ENCODE data around the gene FXYD5.

FXYD5 gene

DNA sequence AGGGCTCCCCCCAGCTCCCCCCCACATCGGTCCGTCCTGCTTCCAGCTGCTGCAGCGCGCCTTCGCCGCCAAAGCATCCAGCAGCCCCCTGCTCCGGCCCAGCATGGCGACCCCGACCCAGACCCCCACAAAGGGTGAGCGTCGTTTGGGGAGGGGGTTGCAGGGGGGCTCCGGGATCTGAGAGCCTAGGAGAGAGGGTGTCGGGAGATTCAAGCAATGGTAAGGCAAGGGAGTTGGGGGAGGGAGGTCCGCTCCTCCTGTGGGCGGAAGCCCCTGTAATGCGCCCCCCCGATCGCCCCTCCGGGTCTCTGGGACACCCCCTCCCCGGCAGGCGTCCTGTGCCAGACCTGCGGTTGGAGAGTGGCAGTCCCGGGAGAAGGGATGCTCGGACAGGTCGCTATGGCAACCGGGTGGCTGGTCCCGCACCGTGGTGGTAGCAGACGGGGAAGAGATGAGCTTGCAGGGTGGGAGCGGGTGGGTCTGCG lies 11.3 kb upstream of the FXYD5 start, which contains the start of gene FXYD7:
FXYD7 (plus strand) TSS at position 25 of the 485 bp plus-strand sequence; CDS start at position 104, 79 bp downstream.
- TF ChIP-seq, protein P1, sequence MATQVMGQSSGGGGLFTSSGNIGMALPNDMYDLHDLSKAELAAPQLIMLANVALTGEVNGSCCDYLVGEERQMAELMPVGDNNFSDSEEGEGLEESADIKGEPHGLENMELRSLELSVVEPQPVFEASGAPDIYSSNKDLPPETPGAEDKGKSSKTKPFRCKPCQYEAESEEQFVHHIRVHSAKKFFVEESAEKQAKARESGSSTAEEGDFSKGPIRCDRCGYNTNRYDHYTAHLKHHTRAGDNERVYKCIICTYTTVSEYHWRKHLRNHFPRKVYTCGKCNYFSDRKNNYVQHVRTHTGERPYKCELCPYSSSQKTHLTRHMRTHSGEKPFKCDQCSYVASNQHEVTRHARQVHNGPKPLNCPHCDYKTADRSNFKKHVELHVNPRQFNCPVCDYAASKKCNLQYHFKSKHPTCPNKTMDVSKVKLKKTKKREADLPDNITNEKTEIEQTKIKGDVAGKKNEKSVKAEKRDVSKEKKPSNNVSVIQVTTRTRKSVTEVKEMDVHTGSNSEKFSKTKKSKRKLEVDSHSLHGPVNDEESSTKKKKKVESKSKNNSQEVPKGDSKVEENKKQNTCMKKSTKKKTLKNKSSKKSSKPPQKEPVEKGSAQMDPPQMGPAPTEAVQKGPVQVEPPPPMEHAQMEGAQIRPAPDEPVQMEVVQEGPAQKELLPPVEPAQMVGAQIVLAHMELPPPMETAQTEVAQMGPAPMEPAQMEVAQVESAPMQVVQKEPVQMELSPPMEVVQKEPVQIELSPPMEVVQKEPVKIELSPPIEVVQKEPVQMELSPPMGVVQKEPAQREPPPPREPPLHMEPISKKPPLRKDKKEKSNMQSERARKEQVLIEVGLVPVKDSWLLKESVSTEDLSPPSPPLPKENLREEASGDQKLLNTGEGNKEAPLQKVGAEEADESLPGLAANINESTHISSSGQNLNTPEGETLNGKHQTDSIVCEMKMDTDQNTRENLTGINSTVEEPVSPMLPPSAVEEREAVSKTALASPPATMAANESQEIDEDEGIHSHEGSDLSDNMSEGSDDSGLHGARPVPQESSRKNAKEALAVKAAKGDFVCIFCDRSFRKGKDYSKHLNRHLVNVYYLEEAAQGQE (IDR thresholded peaks at IDR 0.05; ENCODE audit: insufficient read depth in 1 of 2, low read depth in 2 of 2, low read length in 2 of 2), result no peak
- TF ChIP-seq POLR2AphosphoS5 (IDR thresholded peaks at IDR 0.05; ENCODE audit: low read depth, low read length) (no peak), SIN3A (IDR thresholded peaks at IDR 0.05; ENCODE audit: borderline replicate concordance, insufficient read depth, low read length) (no peak), FOXP2 (optimal IDR thresholded peaks at IDR 0.05; ENCODE audit: borderline replicate concordance, extremely low read depth, extremely low read length, insufficient read depth) (no peak), TAF1 (IDR thresholded peaks at IDR 0.05; ENCODE audit: borderline replicate concordance, insufficient read depth, low read length) (no peak)

DNA sequence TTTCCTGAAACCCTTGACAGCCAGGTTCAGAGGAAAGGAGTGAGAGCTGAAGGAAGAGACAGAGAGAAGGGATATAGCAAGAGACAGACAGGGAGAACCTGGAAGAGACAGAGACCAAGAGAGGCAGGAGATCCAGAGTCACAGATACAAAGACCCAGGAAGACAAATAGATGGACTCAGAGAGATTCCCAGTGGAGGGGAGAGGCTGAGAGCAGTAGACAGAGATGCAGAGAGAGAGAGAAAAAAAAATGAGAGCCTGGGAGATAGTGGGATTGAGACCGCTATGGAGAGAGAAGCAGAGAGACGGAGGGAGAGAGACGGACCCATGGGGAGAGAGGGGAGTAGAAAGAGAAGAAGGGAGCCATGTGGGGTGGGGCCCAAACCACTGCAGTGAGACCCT lies 10.7 kb upstream of the FXYD5 start:
- no peak for TF ChIP-seq TAF1 (IDR thresholded peaks at IDR 0.05; ENCODE audit: borderline replicate concordance, insufficient read depth, low read length)
- TF ChIP-seq FOXP2 (optimal IDR thresholded peaks at IDR 0.05; ENCODE audit: borderline replicate concordance, extremely low read depth, extremely low read length, insufficient read depth), result no peak
- TF ChIP-seq POLR2AphosphoS5 (IDR thresholded peaks at IDR 0.05; ENCODE audit: low read depth, low read length), result no peak
- TF ChIP-seq, protein P1 (IDR thresholded peaks at IDR 0.05; ENCODE audit: insufficient read depth in 1 of 2, low read depth in 2 of 2, low read length in 2 of 2), result no peak
- no peak for TF ChIP-seq SIN3A (IDR thresholded peaks at IDR 0.05; ENCODE audit: borderline replicate concordance, insufficient read depth, low read length)

DNA sequence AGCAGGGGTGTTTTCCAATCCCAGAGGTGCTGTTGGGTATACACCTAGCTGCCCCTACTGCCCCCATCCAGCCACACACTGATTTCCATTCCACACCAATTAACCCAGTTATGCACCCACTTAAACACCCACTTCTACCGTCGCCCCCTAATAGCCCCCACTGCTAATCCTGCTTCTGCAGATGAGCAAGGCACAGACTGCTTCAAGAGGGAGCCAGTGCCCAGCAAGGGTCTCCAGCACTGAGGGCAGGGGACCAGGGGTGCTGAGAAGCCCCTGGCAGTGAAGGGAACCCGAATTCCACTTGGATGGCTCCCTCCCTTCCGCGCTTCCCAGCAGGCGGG lies 10.3 kb upstream of the FXYD5 start:
- TF ChIP-seq, protein P1 (IDR thresholded peaks at IDR 0.05; ENCODE audit: insufficient read depth in 1 of 2, low read depth in 2 of 2, low read length in 2 of 2), result no peak
- TF ChIP-seq TAF1 (IDR thresholded peaks at IDR 0.05; ENCODE audit: borderline replicate concordance, insufficient read depth, low read length), result no peak

- TF ChIP-seq POLR2AphosphoS5 (IDR thresholded peaks at IDR 0.05; ENCODE audit: low read depth, low read length), result no peak
- TF ChIP-seq SIN3A (IDR thresholded peaks at IDR 0.05; ENCODE audit: borderline replicate concordance, insufficient read depth, low read length), result no peak
- TF ChIP-seq TAF1 (IDR thresholded peaks at IDR 0.05; ENCODE audit: borderline replicate concordance, insufficient read depth, low read length), result no peak
- no peak for TF ChIP-seq FOXP2 (optimal IDR thresholded peaks at IDR 0.05; ENCODE audit: borderline replicate concordance, extremely low read depth, extremely low read length, insufficient read depth)
- TF ChIP-seq, protein P1 (IDR thresholded peaks at IDR 0.05; ENCODE audit: insufficient read depth in 1 of 2, low read depth in 2 of 2, low read length in 2 of 2), result no peak
Measured at GRCh38 chr19:35144600-35145436, 9.7 kb upstream of the FXYD5 start.

Measured in PFSK-1 (cell line).